Neuron (in vitro differentiated cells): ENCODE measurements around the gene AHRR.
"Not testable (repeated sequence)": the region's sequence is repeated elsewhere in the genome, so short reads cannot be mapped to it uniquely, and the experiment has no call there.

ENCODE experiments used
- H2AFZ ChIP-seq: one replicate; pipeline ENCODE4 v1.6.1; 2013; ENCODE audit warnings: low read depth, mild to moderate bottlenecking, inconsistent platforms, low read length, moderate library complexity
- H3K27me3 ChIP-seq: one replicate; pipeline ENCODE4 v1.6.1; 2013; ENCODE audit warnings: low read length; ENCODE audit not compliant: insufficient read depth
- H3K36me3 ChIP-seq: one replicate; pipeline ENCODE4 v1.6.1; 2013; ENCODE audit warnings: low read length; ENCODE audit not compliant: insufficient read depth
- H3K4me1 ChIP-seq: one replicate; pipeline ENCODE4 v1.6.1; 2013; ENCODE audit warnings: low read length; ENCODE audit not compliant: insufficient read depth
- H3K4me3 ChIP-seq: 2 replicates; pipeline ENCODE4 v1.5.1; 2013; ENCODE audit warnings: mild to moderate bottlenecking, low read length, moderate library complexity
- H3K9me3 ChIP-seq: one replicate; pipeline ENCODE4 v1.6.1; 2013; ENCODE audit warnings: low read length

The AHRR gene

DNA sequence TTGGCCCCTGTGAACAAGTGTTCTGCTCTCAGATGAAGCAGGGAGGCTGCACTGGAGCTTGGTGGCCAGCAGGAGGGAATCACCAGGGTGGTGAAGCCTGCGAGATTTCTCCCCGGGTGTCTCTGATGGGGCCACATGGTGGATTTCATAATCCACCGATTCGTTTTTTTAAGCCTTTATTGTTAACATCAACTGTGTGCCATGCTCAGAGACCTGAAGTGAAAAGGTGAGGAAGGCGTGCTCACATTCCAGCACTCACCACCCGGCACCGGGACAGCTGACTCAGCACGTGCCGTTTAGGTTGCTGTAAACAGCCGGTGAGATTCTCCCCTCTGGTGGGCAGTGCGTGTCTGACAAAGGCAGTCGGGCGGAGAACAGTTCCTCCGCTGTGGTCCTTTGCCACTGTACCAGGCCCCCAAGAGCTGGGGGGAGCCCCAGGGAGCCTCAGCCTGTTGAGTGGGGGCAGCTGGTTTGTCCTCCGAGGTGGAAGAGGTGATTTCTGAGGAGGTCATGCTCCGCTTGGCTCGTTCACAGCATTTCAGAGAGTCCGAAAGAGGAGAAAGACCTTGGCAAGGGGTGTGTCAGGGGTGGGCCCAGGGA is 12.7 kb upstream of the AHRR start:
- no peaks in the 10 kb centered on the region for H3K9me3 ChIP-seq

GRCh38 chr5:309831-310230 is 11.7 kb upstream of the AHRR start:
- H3K36me3 ChIP-seq, result peaks cover 50% of the 10 kb centered on the region
- not testable (repeated sequence) for H2AFZ ChIP-seq, H3K27me3 ChIP-seq, H3K9me3 ChIP-seq, H3K4me3 ChIP-seq, H3K4me1 ChIP-seq

More for the DNA sequence above, 12.7 kb upstream of the AHRR start:
- no peaks in the 10 kb centered on the region for H3K27me3 ChIP-seq
- H3K4me3 ChIP-seq, result no peak overlapping the region
- H2AFZ ChIP-seq, result no peak overlapping the region
- peaks cover 2% of the 10 kb centered on the region for H3K4me1 ChIP-seq
- peaks cover 48% of the 10 kb centered on the region for H3K36me3 ChIP-seq

GRCh38 chr5:310516-310915 is 11.0 kb upstream of the AHRR start:
- no peaks in the 10 kb centered on the region for H3K27me3 ChIP-seq
- no peak overlapping the region for H2AFZ ChIP-seq
- H3K4me3 ChIP-seq, result no peak overlapping the region
- H3K36me3 ChIP-seq, result peaks cover 54% of the 10 kb centered on the region
- peaks cover 2% of the 10 kb centered on the region for H3K4me1 ChIP-seq
- H3K9me3 ChIP-seq, result no peaks in the 10 kb centered on the region

DNA sequence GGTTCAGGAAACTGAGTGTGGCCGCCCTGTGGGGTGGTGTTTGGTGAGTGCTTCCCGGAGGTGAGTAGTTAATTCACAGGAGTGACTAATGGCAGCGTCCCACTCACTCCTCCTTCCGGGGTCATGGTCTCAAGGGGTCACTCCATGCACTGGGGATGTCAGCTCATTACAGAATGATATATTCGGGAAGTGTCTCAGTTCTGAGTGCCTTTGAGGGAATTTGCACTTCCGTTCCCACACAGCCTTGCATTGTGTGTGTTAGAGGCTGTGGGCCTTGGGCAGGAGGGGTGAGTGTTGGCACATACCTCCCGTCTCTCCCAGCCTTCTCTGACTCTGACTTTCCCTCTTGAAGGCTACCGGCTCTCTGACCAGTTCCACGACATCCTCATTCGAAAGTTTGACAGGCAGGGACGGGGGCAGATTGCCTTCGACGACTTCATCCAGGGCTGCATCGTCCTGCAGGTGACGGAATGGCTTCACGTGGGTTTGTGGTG is 10.5 kb upstream of the AHRR start:
- Histone ChIP-seq H3K27me3 (no peaks in the 10 kb centered on the region), H3K4me1 (peaks cover 2% of the 10 kb centered on the region), H3K36me3 (peaks cover 56% of the 10 kb centered on the region), H3K4me3 (no peak overlapping the region), H3K9me3 (no peaks in the 10 kb centered on the region), H2AFZ (no peak overlapping the region)

DNA sequence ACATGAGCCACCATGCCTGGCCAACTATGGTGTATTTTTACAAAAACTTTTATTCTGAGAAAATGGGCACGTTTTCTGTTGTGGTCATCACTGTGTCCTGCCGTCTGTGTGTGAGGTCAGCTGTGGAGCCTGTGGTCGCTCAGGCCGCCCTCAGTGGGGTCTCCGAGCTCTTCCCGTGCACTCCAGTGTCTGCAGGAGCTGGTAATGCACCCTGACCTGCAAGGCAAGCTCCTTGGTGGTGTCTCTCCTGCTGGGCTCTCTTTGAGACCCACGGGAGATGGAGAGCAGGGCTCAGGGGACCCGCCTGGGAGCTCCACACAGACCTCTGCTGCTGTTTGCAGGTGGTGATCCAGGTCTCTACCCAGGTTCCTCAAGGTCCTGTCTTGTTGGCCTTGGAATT is 9.6 kb upstream of the AHRR start:
- Histone ChIP-seq H2AFZ (no peak overlapping the region), H3K27me3 (no peaks in the 10 kb centered on the region), H3K4me1 (peaks cover 2% of the 10 kb centered on the region), H3K9me3 (no peaks in the 10 kb centered on the region), H3K4me3 (no peak overlapping the region), H3K36me3 (peaks cover 50% of the 10 kb centered on the region)

- H3K36me3 ChIP-seq, result peaks cover 43% of the 10 kb centered on the region
- H3K27me3 ChIP-seq, result no peaks in the 10 kb centered on the region
- no peak overlapping the region for H3K4me3 ChIP-seq
- no peaks in the 10 kb centered on the region for H3K9me3 ChIP-seq
- no peak overlapping the region for H2AFZ ChIP-seq
- peaks cover 2% of the 10 kb centered on the region for H3K4me1 ChIP-seq
These were observed 8.7 kb upstream of the AHRR start for GRCh38 chr5:312845-313244.

DNA sequence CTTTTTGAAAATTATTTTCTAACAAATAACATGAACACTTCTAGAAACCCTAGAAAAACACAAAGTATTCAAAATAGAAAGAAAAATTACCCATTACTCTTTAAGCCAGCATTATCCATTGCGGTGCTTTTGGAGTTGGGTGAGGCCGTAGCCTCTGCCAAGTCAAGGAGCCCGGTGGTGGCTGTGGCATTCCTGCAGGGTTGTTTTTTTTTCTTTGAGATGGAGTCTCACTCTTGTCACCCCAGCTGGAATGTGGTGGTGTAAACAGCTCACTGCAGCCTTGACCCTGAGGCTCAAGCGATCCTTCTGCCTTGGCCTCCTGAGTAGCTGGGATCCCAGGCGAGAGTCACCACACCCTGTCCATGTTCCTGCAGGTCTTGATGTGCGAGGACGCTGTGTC is 8.2 kb upstream of the AHRR start:
- peaks cover 39% of the 10 kb centered on the region for H3K36me3 ChIP-seq
- H3K4me1 ChIP-seq, result peaks cover 2% of the 10 kb centered on the region
- H2AFZ ChIP-seq, result no peak overlapping the region
- H3K9me3 ChIP-seq, result no peaks in the 10 kb centered on the region
- no peak overlapping the region for H3K4me3 ChIP-seq
- H3K27me3 ChIP-seq, result peaks cover under 1% of the 10 kb centered on the region

DNA sequence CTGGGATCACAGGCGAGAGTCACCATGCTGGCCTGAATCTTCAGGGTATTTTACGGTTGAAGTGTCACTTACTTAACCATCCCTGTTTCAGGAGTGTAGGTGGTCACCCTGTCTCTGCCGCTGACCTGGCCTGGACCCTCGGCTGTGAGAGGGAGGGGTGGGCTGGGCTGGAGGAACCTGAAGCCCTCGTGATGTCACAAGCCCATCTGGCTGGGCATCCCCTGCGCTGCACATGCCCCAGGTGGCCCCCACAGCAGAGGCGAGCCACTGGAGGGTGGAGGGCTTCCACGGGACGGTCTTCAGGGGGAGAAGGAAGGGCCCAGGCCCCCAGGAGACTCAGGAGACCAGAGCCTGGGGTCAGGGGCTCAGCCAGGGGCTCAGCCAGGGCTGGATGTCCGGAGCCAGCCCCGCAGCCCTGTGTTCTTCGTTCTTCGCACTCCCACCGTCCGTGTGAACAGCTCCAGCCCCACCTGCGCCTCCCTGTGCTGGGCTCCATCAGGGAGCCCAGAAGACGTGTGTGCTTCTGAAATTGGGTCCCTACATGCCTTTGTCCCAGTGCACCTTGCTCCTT is 7.6 kb upstream of the AHRR start:
- H3K36me3 ChIP-seq, result peaks cover 38% of the 10 kb centered on the region
- H3K9me3 ChIP-seq, result no peaks in the 10 kb centered on the region
- H3K4me3 ChIP-seq, result no peak overlapping the region
- H3K4me1 ChIP-seq, result peaks cover 2% of the 10 kb centered on the region
- H2AFZ ChIP-seq, result no peak overlapping the region
- H3K27me3 ChIP-seq, result peaks cover 7% of the 10 kb centered on the region

GRCh38 chr5:314676-315487 is 6.6 kb upstream of the AHRR start:
- Histone ChIP-seq H3K27me3 (peaks cover 17% of the 10 kb centered on the region), H3K4me3 (no peak overlapping the region), H3K9me3 (no peaks in the 10 kb centered on the region), H3K4me1 (peaks cover 2% of the 10 kb centered on the region), H2AFZ (no peak overlapping the region), H3K36me3 (peaks cover 38% of the 10 kb centered on the region)

- peaks cover 24% of the 10 kb centered on the region for H3K27me3 ChIP-seq
- H2AFZ ChIP-seq, result no peak overlapping the region
- peaks cover 34% of the 10 kb centered on the region for H3K36me3 ChIP-seq
- no peak overlapping the region for H3K4me3 ChIP-seq
- no peaks in the 10 kb centered on the region for H3K9me3 ChIP-seq
- H3K4me1 ChIP-seq, result peaks cover 4% of the 10 kb centered on the region
These were observed 5.9 kb upstream of the AHRR start for GRCh38 chr5:315488-316209.

DNA sequence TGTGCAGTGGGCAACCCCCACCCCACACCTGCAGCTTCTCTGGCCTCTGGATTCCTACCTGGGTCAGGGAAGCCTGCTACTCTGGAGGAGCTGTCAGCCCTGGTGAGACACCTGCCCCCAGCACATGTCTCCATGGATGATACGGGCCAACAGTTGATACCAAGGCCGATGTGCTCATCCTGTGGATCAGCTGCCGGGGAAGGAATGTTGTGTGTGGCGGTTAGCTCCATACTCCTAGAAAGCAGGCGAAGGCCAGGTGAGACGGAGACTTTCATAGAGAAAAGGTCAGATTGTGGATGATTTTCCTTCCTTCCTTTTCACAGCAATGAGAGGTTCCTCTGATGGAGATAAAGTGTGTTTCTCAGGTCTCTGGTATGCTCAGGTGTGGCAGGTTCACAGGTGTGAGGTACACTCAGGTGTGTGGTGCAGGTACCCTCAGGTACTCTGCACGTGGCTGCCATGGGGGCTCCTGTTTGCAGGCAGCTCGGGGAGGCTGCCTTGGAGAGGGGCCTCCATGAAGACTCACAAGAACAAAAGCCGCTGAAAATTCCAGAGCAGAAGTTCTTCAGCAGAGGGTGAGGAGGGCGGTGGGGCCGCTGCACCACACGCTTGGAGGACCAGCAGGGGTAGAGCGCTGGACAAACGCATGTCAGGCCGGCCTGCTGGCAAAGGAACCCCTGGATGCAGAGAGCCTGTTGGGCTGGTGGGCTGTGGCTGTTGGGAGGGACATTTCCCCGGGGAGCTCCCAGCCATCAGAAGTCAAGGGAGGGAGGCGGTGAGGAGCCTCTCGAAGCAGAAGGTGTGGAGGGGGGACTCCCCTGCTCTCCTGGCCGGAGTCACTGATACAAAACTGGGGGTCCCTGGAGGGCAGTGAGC is 5.1 kb upstream of the AHRR start:
- peaks cover 4% of the 10 kb centered on the region for H3K4me1 ChIP-seq
- H2AFZ ChIP-seq, result no peak overlapping the region
- H3K27me3 ChIP-seq, result peaks cover 32% of the 10 kb centered on the region
- no peaks in the 10 kb centered on the region for H3K9me3 ChIP-seq
- no peak overlapping the region for H3K4me3 ChIP-seq
- H3K36me3 ChIP-seq, result peaks cover 28% of the 10 kb centered on the region

- Histone ChIP-seq H3K36me3 (peaks cover 24% of the 10 kb centered on the region), H3K27me3 (peaks cover 39% of the 10 kb centered on the region), H2AFZ (no peak overlapping the region), H3K4me1 (peaks cover 4% of the 10 kb centered on the region), H3K4me3 (no peak overlapping the region), H3K9me3 (peaks cover 2% of the 10 kb centered on the region)
These were observed 4.3 kb upstream of the AHRR start for GRCh38 chr5:317086-317811.
